CD14-positive monocyte (primary cell): Measurements from ENCODE around the gene SERPINA1. TPM values are rescaled to one million over a fixed set of nuclear protein-coding genes. Genes with fewer than 3 reads are reported as not detected.

ENCODE experiments used
- DNase-seq, 3 donors: peaks; one replicate each; pipeline ENCODE4 v3.0.0-alpha.2; 2011 to 2022
- H2AFZ ChIP-seq: 2 replicates; pipeline ENCODE4 v1.6.0; 2012; ENCODE audit warnings: mild to moderate bottlenecking, low read depth, low read length, inconsistent platforms; ENCODE audit not compliant: insufficient read depth, poor library complexity, severe bottlenecking
- H3K27ac ChIP-seq, 2 donors: 1 replicate in 1 of 2; 2 replicates in 1 of 2; pipeline ENCODE4 v1.5.1; 2012 to 2013; ENCODE audit warnings: low read length in 2 of 2, control low read depth in 1 of 2, inconsistent platforms in 1 of 2, low read depth in 1 of 2, mild to moderate bottlenecking in 1 of 2
- H3K27me3 ChIP-seq, 2 donors: one replicate each; pipeline versions ENCODE4 v1.6.0 to v1.6.1; 2011 to 2013; ENCODE audit warnings: low read length in 2 of 2; ENCODE audit not compliant: control insufficient read depth in 2 of 2, insufficient read depth in 2 of 2
- H3K36me3 ChIP-seq, 2 donors: replicated peaks in 1 of 2; 1 replicate in 1 of 2; 2 replicates in 1 of 2; pipeline versions ENCODE4 v1.5.1 to v1.6.1; 2012 to 2013; ENCODE audit warnings: low read length in 2 of 2, control low read depth in 1 of 2, inconsistent platforms in 1 of 2, mild to moderate bottlenecking in 1 of 2; ENCODE audit not compliant: insufficient read depth in 2 of 2, control insufficient read depth in 1 of 2
- H3K4me1 ChIP-seq, 2 donors: 1 replicate in 1 of 2; 2 replicates in 1 of 2; pipeline versions ENCODE4 v1.5.1 to v1.6.1; 2012 to 2013; ENCODE audit warnings: low read length in 2 of 2, control low read depth in 1 of 2, inconsistent platforms in 1 of 2, mild to moderate bottlenecking in 1 of 2, moderate library complexity in 1 of 2; ENCODE audit not compliant: insufficient read depth in 2 of 2, control insufficient read depth in 1 of 2
- H3K4me2 ChIP-seq: replicated peaks from 2 replicates; pipeline ENCODE3; 2012; ENCODE audit warnings: low read length, moderate library complexity, mild to moderate bottlenecking; ENCODE audit not compliant: poor library complexity, severe bottlenecking; ENCODE audit errors: extremely low read depth
- H3K4me3 ChIP-seq, 3 experiments: fragments of 200-600 bp in 1 of 3; sonication (generic) in 1 of 3; replicated peaks in 1 of 3; 1 replicate in 2 of 3; 2 replicates in 1 of 3; pipeline ENCODE4 v1.5.1; 2011 to 2013; ENCODE audit warnings: low read length in 3 of 3, mild to moderate bottlenecking in 3 of 3, control low read depth in 2 of 3, low read depth in 2 of 3, inconsistent platforms in 1 of 3, moderate library complexity in 1 of 3
- H3K79me2 ChIP-seq: 2 replicates; pipeline ENCODE4 v1.6.0; 2012; ENCODE audit warnings: mild to moderate bottlenecking, control low read depth, inconsistent platforms, low read length, moderate library complexity; ENCODE audit not compliant: insufficient read depth
- H3K9ac ChIP-seq: 2 replicates; pipeline ENCODE4 v1.6.0; 2017; ENCODE audit warnings: low read length, mild to moderate bottlenecking; ENCODE audit not compliant: insufficient read depth, poor library complexity, severe bottlenecking
- H3K9me3 ChIP-seq, 2 donors: replicated peaks in 1 of 2; 1 replicate in 1 of 2; 2 replicates in 1 of 2; pipeline versions ENCODE4 v1.5.1 to v1.6.1; 2012 to 2013; ENCODE audit warnings: low read length in 2 of 2, control low read depth in 1 of 2; ENCODE audit not compliant: control insufficient read depth in 1 of 2, insufficient read depth in 1 of 2
- H4K20me1 ChIP-seq: 2 replicates; pipeline ENCODE4 v1.6.0; 2012; ENCODE audit warnings: mild to moderate bottlenecking, low read length, control low read depth, moderate library complexity; ENCODE audit not compliant: insufficient read depth
- H3K27ac Mint-ChIP-seq, 7 donors: one replicate each; pipeline ENCODE4 v1.8.0; 2020; ENCODE audit warnings: mild to moderate bottlenecking in 7 of 7, mixed read lengths in 7 of 7, moderate library complexity in 6 of 7, inconsistent platforms in 2 of 7
- H3K27me3 Mint-ChIP-seq, 3 donors: one replicate each; pipeline ENCODE4 v1.8.0; 2021 to 2022; ENCODE audit warnings: low read depth in 3 of 3, mild to moderate bottlenecking in 3 of 3, mixed read lengths in 3 of 3, moderate library complexity in 3 of 3, inconsistent platforms in 1 of 3
- H3K36me3 Mint-ChIP-seq, 2 donors: one replicate each; pipeline ENCODE4 v1.8.0; 2020; ENCODE audit warnings: mixed read lengths in 2 of 2, inconsistent platforms in 1 of 2, mild to moderate bottlenecking in 1 of 2
- H3K4me1 Mint-ChIP-seq: one replicate; pipeline ENCODE4 v1.8.0; 2020; ENCODE audit warnings: mild to moderate bottlenecking, mixed read lengths
- H3K4me3 Mint-ChIP-seq, 2 donors: one replicate each; pipeline ENCODE4 v1.8.0; 2020; ENCODE audit warnings: mild to moderate bottlenecking in 2 of 2, mixed read lengths in 2 of 2, moderate library complexity in 1 of 2
- H3K9me3 Mint-ChIP-seq, 7 donors: one replicate each; pipeline ENCODE4 v1.8.0; 2020 to 2022; ENCODE audit warnings: mixed read lengths in 7 of 7, mild to moderate bottlenecking in 6 of 7, moderate library complexity in 6 of 7, inconsistent platforms in 2 of 7
- CTCF ChIP-seq: fragments of 200-600 bp; IDR thresholded peaks from one replicate; pipeline ENCODE4 v1.8.0; 2022; ENCODE audit warnings: antibody characterized with exemption, mild to moderate bottlenecking
- WGBS: methylation state at CpG from one replicate; pipeline ENCODE4 v1.1.5; 2013; ENCODE audit warnings: missing lambda C conversion rate; ENCODE audit not compliant: insufficient coverage; 5-methylcytosine and 5-hydroxymethylcytosine counted together
- intact Hi-C, 2 donors: fragments of 100-400 bp; cut with micrococcal nuclease; formaldehyde crosslinking; loops; one replicate each; pipeline versions ENCODE4 v1.15.0 to v1.15.1; 2023
- polyA plus RNA-seq, 3 donors: library from polyadenylated mRNA; depleted of rRNA in 1 of 3; unstranded in 2 of 3; stranded (reverse) in 1 of 3; fragments of 300-500 nt in 2 of 3; fragments of >200 nt in 1 of 3; fragmentation: Illumina TruSeq in 2 of 3; gene quantifications; 1 replicate in 2 of 3; 2 replicates in 1 of 3; pipeline ENCODE4 v1.2.3, GENCODE V29; 2012 to 2021

Gene SERPINA1
- polyA plus RNA-seq, 3 donors, result 1,278 to 2,075 (median 2,042) TPM

- Mint-ChIP-seq H3K4me1 (peaks cover 23% of the 10 kb centered on the region), H3K36me3 (peaks cover 0 to 2% of the 10 kb centered on the region in 2 donors), H3K9me3 (peaks cover 0 to 2% (median 0%) of the 10 kb centered on the region in 7 donors), H3K27me3 (peaks cover 0 to 8% (median 4%) of the 10 kb centered on the region in 3 donors), H3K27ac (peak overlapping the region in 1 of 7 donors; percentile 54), H3K4me3 (peak overlapping the region in 1 of 2 donors; percentile 23)
- Histone ChIP-seq H3K4me3 (no peak overlapping the region), H3K27ac (no peak overlapping the region), H4K20me1 (no peaks in the 10 kb centered on the region), H3K4me2 (no peak overlapping the region), H3K4me1 (peaks cover 22% of the 10 kb centered on the region in 2 donors), H3K27me3 (no peaks in the 10 kb centered on the region), H2AFZ (no peak overlapping the region), H3K9me3 (no peaks in the 10 kb centered on the region), H3K36me3 (no peaks in the 10 kb centered on the region), H3K9ac (no peak overlapping the region), H3K79me2 (no peaks in the 10 kb centered on the region)
- intact Hi-C loops, result loop anchor here (1.0 kb wide), 1 partner anchor 16 kb away; no protein-coding TSS in a partner anchor
- no peak for TF ChIP-seq CTCF
- DNase-seq, result peak in 1 of 3 donors; percentile 60
- 93% methylated on average over 2 of the region's 3 CpGs for WGBS
These were observed 24.4 kb downstream of the SERPINA1 start for GRCh38 chr14:94364037-94364436.

- H3K9me3 Mint-ChIP-seq, result peaks cover 0 to 2% (median 0%) of the 10 kb centered on the region in 7 donors
- Histone ChIP-seq H3K4me2 (no peak overlapping the region), H4K20me1 (no peaks in the 10 kb centered on the region), H3K36me3 (no peaks in the 10 kb centered on the region), H3K9me3 (no peaks in the 10 kb centered on the region), H3K27ac (no peak overlapping the region), H3K27me3 (peaks cover 0 to under 1% of the 10 kb centered on the region in 2 donors), H3K9ac (no peak overlapping the region), H3K79me2 (no peaks in the 10 kb centered on the region), H3K4me3 (no peak overlapping the region), H3K4me1 (peaks cover 15 to 18% of the 10 kb centered on the region in 2 donors), H2AFZ (no peak overlapping the region)
- no peak for DNase-seq
- H3K27me3 Mint-ChIP-seq, result peaks cover 0 to 8% (median 4%) of the 10 kb centered on the region in 3 donors
- H3K27ac Mint-ChIP-seq, result no peak overlapping the region
- no peak for TF ChIP-seq CTCF
- no peak overlapping the region for H3K4me3 Mint-ChIP-seq
- H3K36me3 Mint-ChIP-seq, result no peaks in the 10 kb centered on the region
- peaks cover 17% of the 10 kb centered on the region for H3K4me1 Mint-ChIP-seq
- WGBS, result 84% methylated on average over 12 of the region's 12 CpGs
- intact Hi-C loops, result no loop called here
These were observed 25.2 kb downstream of the SERPINA1 start for GRCh38 chr14:94363151-94363624.
